Motor neuron (in vitro differentiated cells): ENCODE data around the gene MYO1F. TPM values are rescaled to one million over a fixed set of nuclear protein-coding genes. Genes with fewer than 3 reads are reported as not detected.

Experiments used
- ATAC-seq, 8 experiments: fragments of 200-7000 bp; cut with Tn5 transposase; replicated peaks in 6 of 8; 2 replicates each; pipeline ENCODE4 v1.8.0; 2021; ENCODE audit warnings: mild to moderate bottlenecking in 8 of 8, moderate library complexity in 8 of 8
- H3K27ac ChIP-seq, 2 donors: fragments of 250-450 bp; sonication (Bioruptor Pico); 2 replicates each; pipeline ENCODE4 v1.9.0; 2021; ENCODE audit warnings: antibody characterized with exemption in 2 of 2, mild to moderate bottlenecking in 2 of 2, moderate library complexity in 1 of 2
- H3K4me1 ChIP-seq, 2 donors: fragments of 250-450 bp; sonication (Bioruptor Pico); replicated peaks in 1 of 2; 2 replicates each; pipeline ENCODE4 v1.6.1; 2021; ENCODE audit warnings: antibody characterized with exemption in 2 of 2, mild to moderate bottlenecking in 2 of 2, moderate library complexity in 1 of 2
- H3K4me3 ChIP-seq, 5 donors: fragments of 250-450 bp; sonication (Bioruptor Pico); 2 replicates each; pipeline ENCODE4 v1.9.0; 2021; ENCODE audit warnings: antibody characterized with exemption in 5 of 5, mild to moderate bottlenecking in 5 of 5, moderate library complexity in 4 of 5
- WGBS, 10 experiments: fragments of 450-650 bp; shearing (Covaris generic); methylation state at CpG; one replicate each; pipeline ENCODE4 v1.0.0; 2022; 5-methylcytosine and 5-hydroxymethylcytosine counted together
- in situ Hi-C, 9 experiments: fragments of 400-800 bp; cut with MboI; loops; one replicate each; pipeline ENCODE4 v1.15.0; 2021; ENCODE audit warnings: low sequenced_read_pairs in 9 of 9, low pct_unique_long_range_greater_than_20kb in 2 of 9; ENCODE audit not compliant: unreplicated experiment in 9 of 9
- total RNA-seq, 8 experiments: library from RNA; unstranded; fragments of 300-600 nt; gene quantifications; 2 replicates each; pipeline versions ENCODE4 v1.2.3 to v1.2.4, GENCODE V29; 2022

MYO1F gene
- total RNA-seq, 8 experiments from 2014 or later, result 0.67 to 15.6 (median 4.7) TPM

GRCh38 chr19:8611391-8611876, 34.2 kb upstream of the MYO1F start:
- WGBS, 10 experiments, result 10 to 75% (median 60%) methylated on average over 1 to 4 of the region's 18 CpGs; no CpG with 5 or more reads in 5 of the 10 experiments
- Histone ChIP-seq H3K4me1 (peaks cover 3 to 13% of the 10 kb centered on the region in 2 donors), H3K4me3 (peak overlapping the region in 1 of 5 donors; percentile 30), H3K27ac (no peak overlapping the region)
- in situ Hi-C loops, result no loop called here
- ATAC-seq, result no peak

GRCh38 chr19:8610936-8611300, 33.7 kb upstream of the MYO1F start:
- Histone ChIP-seq H3K4me1 (peaks cover 3 to 13% of the 10 kb centered on the region in 2 donors), H3K4me3 (peak overlapping the region; percentile 73 to 99 (median 91)), H3K27ac (peak overlapping the region; percentile 91 to 92)
- no CpG with 5 or more reads among the region's 9 CpGs for WGBS, 10 experiments
- no peak for ATAC-seq
- in situ Hi-C loops, result no loop called here

DNA sequence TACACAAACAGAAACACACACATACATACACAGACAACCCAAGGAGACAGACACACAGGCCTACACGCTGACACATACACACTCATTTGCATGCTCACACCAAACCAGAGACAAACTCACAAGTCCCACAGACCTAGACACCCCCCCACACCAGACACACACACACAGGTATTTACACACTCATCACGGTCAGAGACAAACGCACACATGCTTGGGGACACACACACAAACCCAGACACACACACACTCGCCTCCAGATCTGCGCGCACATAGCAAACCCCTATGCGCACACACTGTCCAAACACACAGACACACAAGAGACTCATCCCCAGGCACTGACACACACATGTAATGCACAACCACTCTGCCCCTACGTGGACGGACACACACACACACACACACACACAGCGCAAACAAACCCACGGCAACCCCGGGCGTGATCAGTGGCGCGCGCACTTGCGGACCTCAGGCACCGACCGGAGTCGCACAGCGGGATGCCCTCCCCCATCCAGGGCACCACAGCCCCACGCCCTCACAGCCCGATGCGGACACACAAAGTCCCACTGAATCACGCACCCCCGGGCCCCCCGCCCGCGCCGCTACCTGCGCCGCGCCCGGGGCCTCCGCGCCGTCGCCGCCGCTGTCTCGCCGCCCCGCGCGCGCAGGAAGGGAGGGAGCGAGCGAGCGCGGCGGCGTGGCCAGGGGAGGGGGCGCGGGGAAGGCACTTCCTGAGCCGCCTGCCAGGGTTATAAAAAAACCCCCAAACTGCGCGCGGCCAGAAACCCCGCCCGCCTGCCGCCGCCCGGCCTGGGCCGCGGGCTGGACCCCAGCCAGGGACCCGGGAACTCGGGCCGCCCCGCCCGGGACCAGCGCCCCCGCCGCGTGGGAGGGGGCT, 33.0 kb upstream of the MYO1F start, which contains the start of gene ADAMTS10:
TSS of gene ADAMTS10 (minus strand) at position 675 of the 895 bp plus-strand sequence. CDS start 5,005 bp downstream, outside the sequence.
- ATAC-seq, result peak; percentile 2 to 63 (median 48)
- Histone ChIP-seq H3K4me1 (peaks cover 3 to 13% of the 10 kb centered on the region in 2 donors), H3K27ac (peak within 1 kb of the TSS; percentile 91 to 92), H3K4me3 (peak within 1 kb of the TSS; percentile 73 to 99 (median 91))
- WGBS, 10 experiments, result 0 to 9% (median 0%) methylated on average over 1 to 5 of the region's 74 CpGs; no CpG with 5 or more reads in 4 of the 10 experiments
- in situ Hi-C loops, result no loop called here

GRCh38 chr19:8609279-8610040, 32.2 kb upstream of the MYO1F start:
- ATAC-seq, result peak; percentile 47 to 80 (median 78)
- WGBS, 10 experiments, result 0 to 20% (median 10%) methylated on average over 1 to 3 of the region's 47 CpGs; no CpG with 5 or more reads in 6 of the 10 experiments
- Histone ChIP-seq H3K27ac (peak overlapping the region; percentile 91 to 92), H3K4me3 (peak overlapping the region; percentile 73 to 99 (median 91)), H3K4me1 (peaks cover 3 to 13% of the 10 kb centered on the region in 2 donors)
- in situ Hi-C loops, result no loop called here

GRCh38 chr19:8608941-8609278, 31.7 kb upstream of the MYO1F start:
- in situ Hi-C loops, result no loop called here

DNA sequence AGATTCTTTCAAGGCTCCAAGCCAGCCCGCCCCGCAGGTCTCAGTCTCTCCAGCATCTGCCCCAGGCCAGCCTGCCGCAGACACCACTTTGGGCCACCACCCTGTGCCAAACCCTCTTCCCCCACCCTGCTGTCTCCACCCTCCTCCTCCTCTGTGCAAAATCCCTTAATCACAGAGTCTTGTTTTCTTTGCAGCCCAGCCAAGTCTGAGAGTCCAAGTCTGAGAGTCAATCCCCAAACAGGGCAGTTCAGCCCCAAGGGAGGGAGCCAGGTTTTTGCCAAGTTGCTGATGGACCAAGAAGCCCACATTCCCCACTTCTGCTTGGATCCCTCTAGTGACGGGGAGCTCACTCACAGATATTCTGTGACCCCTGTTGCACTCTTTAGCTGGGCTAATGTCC, 30.1 kb upstream of the MYO1F start:
- in situ Hi-C loops, result no loop called here
- H3K4me1 ChIP-seq, result peaks cover 3 to 13% of the 10 kb centered on the region in 2 donors
- peak in 3 of 8 experiments; percentile 8 to 42 (median 20) for ATAC-seq
- H3K4me3 ChIP-seq, result no peak overlapping the region
- WGBS, 10 experiments, result 83 to 100% (median 93%) methylated on average over 1 to 3 of the region's 4 CpGs; no CpG with 5 or more reads in 6 of the 10 experiments
- no peak overlapping the region for H3K27ac ChIP-seq

More at GRCh38 chr19:8608941-8609278, 31.7 kb upstream of the MYO1F start:
- H3K27ac ChIP-seq, result peak overlapping the region; percentile 91 to 92
- 60 to 100% methylated on average over 1 of the region's 5 CpGs; no CpG with 5 or more reads in 8 of the 10 experiments for WGBS, 10 experiments
- ATAC-seq, result no peak
- peak overlapping the region; percentile 73 to 99 (median 91) for H3K4me3 ChIP-seq
- H3K4me1 ChIP-seq, result peaks cover 3 to 13% of the 10 kb centered on the region in 2 donors

DNA sequence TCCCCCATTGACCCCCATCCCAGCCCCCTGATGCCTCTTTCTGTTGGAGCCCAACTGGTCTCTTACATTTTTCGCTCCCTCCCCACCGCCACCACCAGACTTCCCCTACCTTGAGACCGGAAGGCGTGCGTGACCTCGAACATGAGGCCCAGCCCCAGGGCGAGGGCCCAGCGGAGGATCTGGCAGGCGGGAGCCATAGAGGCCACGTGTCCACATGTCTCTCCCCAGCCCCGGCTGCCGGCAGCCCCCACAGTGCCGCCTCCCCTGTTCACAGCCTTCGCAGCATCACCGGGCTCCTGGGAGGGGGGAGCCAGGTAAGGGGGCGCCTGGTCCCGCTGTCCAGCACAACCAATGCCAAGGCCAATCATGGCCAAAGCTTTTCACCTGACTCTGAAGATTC, 28.3 kb upstream of the MYO1F start:
- Histone ChIP-seq H3K4me1 (peaks cover 3 to 6% of the 10 kb centered on the region in 2 donors), H3K4me3 (no peak overlapping the region), H3K27ac (no peak overlapping the region)
- no peak for ATAC-seq
- WGBS, 10 experiments, result no CpG with 5 or more reads among the region's 17 CpGs
- in situ Hi-C loops, result no loop called here

DNA sequence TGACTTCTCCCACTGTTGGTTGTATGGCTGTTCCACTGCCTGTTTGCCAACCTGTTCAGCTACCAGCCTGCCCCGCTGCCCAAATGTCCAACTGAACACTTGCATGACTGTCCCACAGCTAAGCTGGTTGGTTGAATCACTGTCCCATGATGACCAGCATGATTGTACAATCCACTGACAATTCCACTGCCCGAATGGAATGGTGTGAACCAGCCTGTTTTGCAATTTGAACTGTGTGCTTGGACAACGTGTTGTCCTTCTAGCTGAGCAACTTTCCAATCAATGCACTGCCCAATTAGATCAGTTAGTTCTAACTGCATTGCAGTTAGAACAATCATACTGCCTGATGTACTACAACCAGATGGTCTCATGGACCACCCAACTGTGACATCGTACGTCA, 24.6 kb upstream of the MYO1F start:
- in situ Hi-C loops, result no loop called here
- no peak overlapping the region for H3K4me3 ChIP-seq
- no peak overlapping the region for H3K27ac ChIP-seq
- ATAC-seq, result no peak
- no peaks in the 10 kb centered on the region for H3K4me1 ChIP-seq
- 74 to 100% (median 83%) methylated on average over 1 to 5 of the region's 5 CpGs; no CpG with 5 or more reads in 1 of the 10 experiments for WGBS, 10 experiments

DNA sequence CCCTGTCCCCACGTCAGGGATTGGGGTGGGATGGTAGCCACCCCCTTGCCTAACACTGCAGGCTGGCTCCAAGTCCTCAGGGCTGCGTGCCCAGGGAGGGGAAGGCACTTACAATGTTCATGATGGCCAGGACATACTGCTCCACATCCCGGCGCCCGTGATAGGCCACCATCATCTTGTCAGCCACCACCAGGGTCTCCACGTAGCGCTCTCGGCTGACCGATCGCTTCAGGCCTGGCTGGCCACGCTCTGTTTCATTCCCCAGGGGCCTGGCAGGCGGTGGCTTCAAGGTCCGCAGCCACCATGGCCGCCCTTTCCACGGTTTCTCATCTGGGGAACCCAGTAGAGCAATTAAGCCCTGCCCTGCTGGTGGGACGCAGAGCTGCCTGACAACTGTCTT, 23.6 kb upstream of the MYO1F start:
- Histone ChIP-seq H3K27ac (no peak overlapping the region), H3K4me3 (no peak overlapping the region), H3K4me1 (no peaks in the 10 kb centered on the region)
- 60 to 100% (median 92%) methylated on average over 1 to 12 of the region's 16 CpGs; no CpG with 5 or more reads in 4 of the 10 experiments for WGBS, 10 experiments
- no peak for ATAC-seq
- in situ Hi-C loops, result no loop called here

DNA sequence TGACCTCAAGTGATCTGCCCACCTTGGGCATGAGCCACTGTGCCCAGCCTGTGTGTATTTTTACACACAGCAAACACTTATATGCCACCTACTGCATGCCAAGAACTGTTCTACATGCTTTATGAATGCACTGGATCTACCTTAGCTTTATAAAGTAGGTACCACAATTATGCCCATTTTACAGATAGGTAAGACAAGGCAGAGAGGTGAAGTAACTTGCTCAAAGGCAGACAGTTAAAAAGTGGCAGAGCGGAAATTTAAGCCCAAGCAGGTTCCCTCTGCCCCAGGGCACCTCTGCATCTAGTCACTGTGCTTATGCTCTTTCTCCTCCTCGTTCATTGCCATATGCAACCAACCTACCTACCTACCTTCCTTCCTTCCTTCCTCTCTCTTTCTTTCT, 22.8 kb upstream of the MYO1F start:
- Histone ChIP-seq H3K27ac (no peak overlapping the region), H3K4me1 (no peaks in the 10 kb centered on the region), H3K4me3 (no peak overlapping the region)
- WGBS, 10 experiments, result 70 to 100% (median 92%) methylated on average over 1 to 2 of the region's 2 CpGs; no CpG with 5 or more reads in 1 of the 10 experiments
- ATAC-seq, result no peak
- in situ Hi-C loops, result no loop called here

DNA sequence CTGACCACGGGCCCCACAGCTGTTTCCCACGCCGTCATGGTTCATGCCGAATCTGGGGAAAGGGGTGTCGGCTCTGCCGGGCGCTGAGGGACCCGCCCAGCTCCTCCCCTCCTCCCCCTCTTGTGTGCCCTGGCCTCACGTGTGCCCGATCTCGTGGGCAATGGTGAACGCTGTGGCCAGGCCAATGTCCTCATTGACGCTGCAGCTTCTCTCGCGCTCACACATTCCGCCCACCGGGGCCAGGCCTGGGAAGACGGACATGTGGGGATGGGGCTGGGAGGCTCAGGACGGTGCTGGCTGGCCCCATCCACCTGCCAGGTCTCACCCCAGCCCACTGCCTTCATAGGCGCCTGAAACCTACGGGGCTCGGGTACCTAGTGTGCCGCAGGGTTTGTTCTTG, 18.9 kb upstream of the MYO1F start:
- in situ Hi-C loops, result no loop called here
- no peak overlapping the region for H3K4me3 ChIP-seq
- no peaks in the 10 kb centered on the region for H3K4me1 ChIP-seq
- WGBS, 10 experiments, result 74 to 82% methylated on average over 4 to 13 of the region's 23 CpGs; no CpG with 5 or more reads in 8 of the 10 experiments
- no peak for ATAC-seq
- no peak overlapping the region for H3K27ac ChIP-seq

DNA sequence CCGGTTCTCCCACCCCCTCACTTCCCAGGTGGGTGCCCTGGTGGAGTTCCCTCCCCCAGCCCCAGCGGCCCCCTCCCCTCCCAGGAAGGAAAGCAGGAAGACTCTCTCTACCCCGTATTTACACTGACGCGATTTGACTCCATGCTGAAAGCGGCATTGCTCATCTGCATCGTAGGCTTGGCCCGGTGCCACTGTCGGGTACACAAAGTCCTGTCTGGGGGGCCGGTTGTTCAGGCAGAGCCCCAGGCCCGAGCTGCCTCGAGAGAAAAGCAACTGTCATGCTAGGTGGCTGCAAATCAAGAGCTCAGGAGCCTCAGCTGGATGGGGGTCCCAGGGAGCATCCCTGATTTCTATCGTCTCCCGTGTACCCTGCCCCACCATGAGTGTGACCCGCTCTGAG, 18.4 kb upstream of the MYO1F start:
- 40 to 83% (median 74%) methylated on average over 1 to 9 of the region's 15 CpGs; no CpG with 5 or more reads in 6 of the 10 experiments for WGBS, 10 experiments
- Histone ChIP-seq H3K4me1 (no peaks in the 10 kb centered on the region), H3K27ac (no peak overlapping the region), H3K4me3 (no peak overlapping the region)
- no peak for ATAC-seq
- in situ Hi-C loops, result no loop called here

DNA sequence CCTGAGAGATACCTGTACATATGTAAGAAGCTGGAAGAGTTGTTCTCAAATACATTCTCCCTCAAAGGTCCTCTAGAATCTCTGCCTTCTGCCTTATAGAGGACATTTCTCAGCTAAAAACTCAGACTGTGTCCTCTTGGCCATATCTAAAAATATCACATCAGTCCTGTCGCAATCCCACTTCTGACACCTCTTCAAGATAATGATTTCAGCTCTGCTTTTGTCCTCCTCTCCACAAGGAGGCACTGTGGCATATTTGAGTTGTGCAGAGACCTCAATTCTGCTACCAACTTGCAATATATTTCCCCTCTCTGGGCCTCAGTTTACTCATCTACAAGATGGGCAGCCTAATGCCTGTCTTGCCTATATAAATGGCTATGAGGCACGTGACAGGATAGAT, 16.7 kb upstream of the MYO1F start:
- WGBS, 10 experiments, result 60 to 100% (median 80%) methylated on average over 1 to 2 of the region's 2 CpGs; no CpG with 5 or more reads in 4 of the 10 experiments

More for the DNA sequence above, 16.7 kb upstream of the MYO1F start:
- no peaks in the 10 kb centered on the region for H3K4me1 ChIP-seq
- no peak overlapping the region for H3K4me3 ChIP-seq
- H3K27ac ChIP-seq, result no peak overlapping the region
- ATAC-seq, result no peak
- in situ Hi-C loops, result no loop called here
